H1 (cell line): ENCODE results near the gene KRTAP10-4. TPM values are rescaled to one million over a fixed set of nuclear protein-coding genes. Genes with fewer than 3 reads are reported as not detected.

ENCODE experiments used
- CTCF ChIP-seq, 3 experiments: IDR thresholded peaks; 1 replicate in 2 of 3; 2 replicates in 1 of 3; pipeline versions ENCODE4 v1.5.1 to v1.6.1; 2011; ENCODE audit warnings: low read length in 3 of 3, mild to moderate bottlenecking in 3 of 3, inconsistent platforms in 2 of 3, low read depth in 1 of 3, moderate library complexity in 1 of 3; ENCODE audit not compliant: insufficient read depth in 1 of 3; ENCODE audit errors: control extremely low read depth in 1 of 3
- polyA plus RNA-seq, 7 experiments: library from polyadenylated mRNA; depleted of rRNA in 3 of 7; stranded (reverse) in 5 of 7; unstranded in 2 of 7; fragments of >200 nt in 5 of 7; fragments of 200-250 nt in 2 of 7; gene quantifications; 1 replicate in 5 of 7; 2 replicates in 1 of 7; 4 replicates in 1 of 7; pipeline versions ENCODE4 v1.2.1 to v1.2.3, GENCODE V29; 2011 to 2013; ENCODE audit warnings: missing spikeins in 2 of 7, mixed read lengths in 2 of 7
- total RNA-seq: library from RNA; stranded (reverse); fragmentation: NEBNext Ultra II Directional; extraction: Animal tissue kit (Norgen Biotek cat#: 25700); gene quantifications from 2 replicates; pipeline ENCODE4 v1.2.1, GENCODE V29; 2021

KRTAP10-4 gene
- total and polyA plus RNA-seq, 2 of the 8 experiments (the other 6 are each of a cell fraction or from before 2014, with no cell fraction given), result not detected

- no peak for TF ChIP-seq CTCF (IDR thresholded peaks at IDR 0.05; ENCODE audit: control extremely low read depth in 1 of 3, insufficient read depth in 1 of 3, low read depth in 1 of 3, low read length in 3 of 3)
These were observed 46.2 kb upstream of the KRTAP10-4 start (continued) for GRCh38 chr21:44527156-44527982.
